NCI-H2171 treated with DMSO at 0.1 percent for 48 hours (cell line): ENCODE data around the gene SPAG6.
A peak's percentile ranks its signal among the peaks of the same experiment; 100 is the strongest.
"Not testable (repeated sequence)": the region's sequence is repeated elsewhere in the genome, so short reads cannot be mapped to it uniquely, and the experiment has no call there.

Experiments
- DNase-seq: peaks from one replicate; lab custom pipeline; 2025; lab: John Stamatoyannopoulos, UW

Gene SPAG6

GRCh38 chr10:22372298-22372697 is 27.0 kb downstream of the SPAG6 start:
- DNase-seq = no peak

- DNase-seq = no peak
These were observed 27.6 kb downstream of the SPAG6 start for GRCh38 chr10:22372917-22373316.

- DNase-seq = no peak
These were observed 29.3 kb downstream of the SPAG6 start for GRCh38 chr10:22374489-22375126.

- DNase-seq = no peak
These were observed 33.8 kb downstream of the SPAG6 start for GRCh38 chr10:22379059-22379458.

- no peak for DNase-seq
These were observed 36.0 kb downstream of the SPAG6 start for GRCh38 chr10:22381262-22381661.

GRCh38 chr10:22386503-22386902 is 41.2 kb downstream of the SPAG6 start:
- DNase-seq = no peak

GRCh38 chr10:22389856-22390589 is 44.7 kb downstream of the SPAG6 start:
- DNase-seq = no peak

- DNase-seq = peak; percentile 3
These were observed 46.3 kb downstream of the SPAG6 start for GRCh38 chr10:22391600-22391999.

- DNase-seq = not testable (repeated sequence)
These were observed 50.9 kb downstream of the SPAG6 start for GRCh38 chr10:22396195-22396594.

- not testable (repeated sequence) for DNase-seq
These were observed 61.6 kb downstream of the SPAG6 start for GRCh38 chr10:22406916-22407315.

- DNase-seq = no peak
These were observed 65.1 kb downstream of the SPAG6 start for GRCh38 chr10:22410394-22410793.

- DNase-seq = no peak
These were observed 65.5 kb downstream of the SPAG6 start for GRCh38 chr10:22410846-22411245.

GRCh38 chr10:22414146-22414545 is 68.8 kb downstream of the SPAG6 start:
- DNase-seq = no peak

- DNase-seq = no peak
These were observed 69.8 kb downstream of the SPAG6 start for GRCh38 chr10:22415072-22415471.

- DNase-seq = no peak
These were observed 72.5 kb downstream of the SPAG6 start for GRCh38 chr10:22417736-22418268.

GRCh38 chr10:22420787-22421517 is 75.7 kb downstream of the SPAG6 start:
- DNase-seq = no peak

- DNase-seq = no peak
These were observed 81.4 kb downstream of the SPAG6 start for GRCh38 chr10:22426653-22427052.

- DNase-seq = no peak
These were observed 81.8 kb downstream of the SPAG6 start for GRCh38 chr10:22427101-22427500.

GRCh38 chr10:22427890-22428571 is 82.7 kb downstream of the SPAG6 start:
- DNase-seq = peak; percentile 93

- no peak for DNase-seq
These were observed 83.8 kb downstream of the SPAG6 start for GRCh38 chr10:22429146-22429545.

- DNase-seq = no peak
These were observed 84.7 kb downstream of the SPAG6 start for GRCh38 chr10:22429981-22430421.

GRCh38 chr10:22433875-22434274 is 88.6 kb downstream of the SPAG6 start:
- DNase-seq = no peak
